Ishikawa (cell line): ENCODE results near the gene GLIPR1L2.

Source experiments
- CREB1 ChIP-seq: IDR thresholded peaks from 2 replicates; pipeline ENCODE4 v1.6.1; 2012; ENCODE audit warnings: low read depth
- EGR1 ChIP-seq: IDR thresholded peaks from 2 replicates; pipeline ENCODE4 v1.6.1; 2012
- EP300 ChIP-seq: IDR thresholded peaks from 2 replicates; pipeline ENCODE4 v1.6.1; 2012; ENCODE audit warnings: borderline replicate concordance
- FOXM1 ChIP-seq: IDR thresholded peaks from 2 replicates; pipeline ENCODE4 v1.6.1; 2012; ENCODE audit warnings: low read depth, borderline replicate concordance
- MAX ChIP-seq: IDR thresholded peaks from 2 replicates; pipeline ENCODE4 v1.6.1; 2012
- RAD21 ChIP-seq: IDR thresholded peaks from 2 replicates; pipeline ENCODE4 v1.6.1; 2012; ENCODE audit warnings: low read depth
- TAF1 ChIP-seq: IDR thresholded peaks from 2 replicates; pipeline ENCODE4 v1.6.1; 2012; ENCODE audit warnings: low read depth, mild to moderate bottlenecking

DNA sequence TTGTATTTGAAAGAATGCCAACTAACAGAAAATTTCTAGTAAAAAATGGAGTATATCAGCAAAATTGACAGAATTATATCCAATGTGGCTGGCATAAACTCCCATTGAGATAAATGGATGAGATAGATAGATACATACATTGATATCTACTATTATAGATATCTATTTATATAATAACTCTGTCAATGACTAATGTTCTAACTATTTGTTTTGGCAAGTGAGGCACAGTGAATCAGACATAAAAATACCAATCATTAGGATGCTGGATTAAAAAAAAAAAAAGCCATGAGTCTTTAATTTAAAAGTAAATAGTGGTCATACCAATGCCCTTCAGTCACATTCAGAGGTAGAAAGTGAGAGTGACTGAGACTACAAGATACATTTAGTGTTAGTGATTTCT is 56.0 kb downstream of the GLIPR1L2 start:
- TF ChIP-seq EGR1 (no peak), MAX (no peak), TAF1 (no peak), EP300 (no peak), FOXM1 (no peak), CREB1 (no peak), RAD21 (no peak)
